H1 (cell line): Measurements from ENCODE around the gene RAB31. TPM values are rescaled to one million over a fixed set of nuclear protein-coding genes. Genes with fewer than 3 reads are reported as not detected.

Source experiments
- CTBP2 ChIP-seq: IDR thresholded peaks from 2 replicates; pipeline ENCODE4 v1.7.0; 2011; ENCODE audit warnings: borderline replicate concordance, mild to moderate bottlenecking, moderate library complexity, mixed read lengths, low read length; ENCODE audit not compliant: insufficient read depth, insufficient read length
- SUZ12 ChIP-seq: fragments of 200-600 bp; sonication (generic); IDR thresholded peaks from 2 replicates; pipeline ENCODE4 v1.6.1; 2012; ENCODE audit warnings: mild to moderate bottlenecking, inconsistent platforms, low read length, moderate library complexity, mixed read lengths
- polyA plus RNA-seq, 7 experiments: library from polyadenylated mRNA; depleted of rRNA in 3 of 7; stranded (reverse) in 5 of 7; unstranded in 2 of 7; fragments of >200 nt in 5 of 7; fragments of 200-250 nt in 2 of 7; gene quantifications; 1 replicate in 5 of 7; 2 replicates in 1 of 7; 4 replicates in 1 of 7; pipeline versions ENCODE4 v1.2.1 to v1.2.3, GENCODE V29; 2011 to 2013; ENCODE audit warnings: missing spikeins in 2 of 7, mixed read lengths in 2 of 7
- total RNA-seq: library from RNA; stranded (reverse); fragmentation: NEBNext Ultra II Directional; extraction: Animal tissue kit (Norgen Biotek cat#: 25700); gene quantifications from 2 replicates; pipeline ENCODE4 v1.2.1, GENCODE V29; 2021

The RAB31 gene
- total and polyA plus RNA-seq, 2 of the 8 experiments (the other 6 are each of a cell fraction or from before 2014, with no cell fraction given) = 15.2 to 40.9 TPM

DNA sequence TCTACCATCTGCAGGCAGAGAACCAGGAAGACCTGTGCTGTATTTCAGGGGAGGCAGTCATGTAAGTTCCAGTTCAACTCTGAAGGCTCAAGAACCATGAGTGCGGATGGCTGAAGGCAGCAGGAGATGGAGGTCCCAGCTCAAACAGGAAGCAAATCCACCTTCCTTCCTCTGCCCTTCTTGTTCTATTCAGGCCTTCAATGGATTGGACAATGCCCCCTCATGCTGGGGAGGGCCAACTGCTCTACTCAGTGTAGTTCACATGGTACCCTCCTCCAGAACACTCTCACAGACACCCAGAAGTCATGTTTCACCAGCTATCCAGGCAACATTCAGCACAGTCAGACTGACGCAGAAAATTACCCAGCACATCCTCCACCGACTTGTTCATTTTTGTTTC lies 39.1 kb upstream of the RAB31 start (continued):
- TF ChIP-seq SUZ12 (no peak), CTBP2 (no peak)
